Activated naive CD8-positive, alpha-beta T cell treated with anti-CD3 and anti-CD28 coated beads, Interleukin-2, amount 50 U/mL, for 24 hours (primary cell): ENCODE results near the gene GRM7.

ENCODE experiments used
- ATAC-seq: fragments of 150-1000 bp; cut with Tn5 transposase; one replicate; pipeline ENCODE4 v1.10.0; 2021
- DNase-seq: peaks from one replicate; pipeline ENCODE4 v3.0.0; 2021
- H3K27ac Mint-ChIP-seq: one replicate; pipeline ENCODE4 v1.8.0; 2021; ENCODE audit warnings: mild to moderate bottlenecking, mixed read lengths
- H3K27me3 Mint-ChIP-seq: one replicate; pipeline ENCODE4 v1.8.0; 2021; ENCODE audit warnings: mixed read lengths
- H3K36me3 Mint-ChIP-seq: one replicate; pipeline ENCODE4 v1.8.0; 2021; ENCODE audit warnings: low read depth, mixed read lengths
- H3K4me1 Mint-ChIP-seq: one replicate; pipeline ENCODE4 v1.8.0; 2021; ENCODE audit warnings: mixed read lengths
- H3K4me3 Mint-ChIP-seq: one replicate; pipeline ENCODE4 v1.8.0; 2021; ENCODE audit warnings: mild to moderate bottlenecking, moderate library complexity, mixed read lengths
- H3K9me3 Mint-ChIP-seq: one replicate; pipeline ENCODE4 v1.8.0; 2021; ENCODE audit warnings: mixed read lengths

GRM7 gene

DNA sequence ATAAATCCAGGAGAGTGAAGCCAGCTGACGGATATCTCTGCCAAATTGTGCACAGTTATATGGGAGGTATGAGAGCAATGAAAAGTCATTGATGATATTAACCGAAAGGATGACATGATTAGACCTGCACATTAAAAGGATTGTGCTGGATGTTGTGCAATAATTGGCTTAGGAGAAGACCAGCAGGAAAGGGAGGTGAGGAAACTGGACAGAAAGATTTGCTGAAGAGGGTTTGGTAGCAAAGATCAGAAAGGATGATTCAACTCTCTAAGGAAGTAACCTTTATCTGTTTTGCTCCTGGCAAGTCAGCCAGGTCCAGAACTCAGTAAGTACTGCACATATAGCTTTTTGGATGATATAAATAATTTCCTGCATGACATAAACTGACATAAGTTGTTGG lies 704.7 kb downstream of the GRM7 start:
- no peaks in the 10 kb centered on the region for H3K27me3 Mint-ChIP-seq
- no peaks in the 10 kb centered on the region for H3K4me1 Mint-ChIP-seq
- peaks cover 4% of the 10 kb centered on the region for H3K9me3 Mint-ChIP-seq
- H3K36me3 Mint-ChIP-seq: no peaks in the 10 kb centered on the region
- H3K4me3 Mint-ChIP-seq: no peak overlapping the region
- ATAC-seq (no peak), DNase-seq (no peak)
- no peak overlapping the region for H3K27ac Mint-ChIP-seq

DNA sequence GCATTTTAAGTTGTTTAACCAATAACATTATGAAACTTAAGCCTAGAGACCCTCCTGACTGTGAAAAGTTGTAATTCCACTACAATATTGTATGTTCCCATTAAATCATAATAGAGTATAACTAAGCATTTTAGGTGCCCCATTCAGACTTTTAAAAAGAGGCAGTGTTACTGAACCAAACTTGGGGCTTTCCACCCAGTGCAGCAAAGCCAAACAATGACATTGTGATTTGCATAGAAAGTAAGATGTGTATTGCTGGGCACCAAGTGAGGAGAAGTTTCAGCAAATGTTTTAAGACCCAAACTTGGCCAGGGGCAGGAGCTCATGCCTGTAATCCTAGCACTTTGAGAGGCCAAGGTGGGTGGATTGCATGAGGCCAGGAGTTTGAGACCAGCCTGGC lies 706.2 kb downstream of the GRM7 start:
- H3K36me3 Mint-ChIP-seq: no peaks in the 10 kb centered on the region
- H3K4me1 Mint-ChIP-seq: no peaks in the 10 kb centered on the region

DNA sequence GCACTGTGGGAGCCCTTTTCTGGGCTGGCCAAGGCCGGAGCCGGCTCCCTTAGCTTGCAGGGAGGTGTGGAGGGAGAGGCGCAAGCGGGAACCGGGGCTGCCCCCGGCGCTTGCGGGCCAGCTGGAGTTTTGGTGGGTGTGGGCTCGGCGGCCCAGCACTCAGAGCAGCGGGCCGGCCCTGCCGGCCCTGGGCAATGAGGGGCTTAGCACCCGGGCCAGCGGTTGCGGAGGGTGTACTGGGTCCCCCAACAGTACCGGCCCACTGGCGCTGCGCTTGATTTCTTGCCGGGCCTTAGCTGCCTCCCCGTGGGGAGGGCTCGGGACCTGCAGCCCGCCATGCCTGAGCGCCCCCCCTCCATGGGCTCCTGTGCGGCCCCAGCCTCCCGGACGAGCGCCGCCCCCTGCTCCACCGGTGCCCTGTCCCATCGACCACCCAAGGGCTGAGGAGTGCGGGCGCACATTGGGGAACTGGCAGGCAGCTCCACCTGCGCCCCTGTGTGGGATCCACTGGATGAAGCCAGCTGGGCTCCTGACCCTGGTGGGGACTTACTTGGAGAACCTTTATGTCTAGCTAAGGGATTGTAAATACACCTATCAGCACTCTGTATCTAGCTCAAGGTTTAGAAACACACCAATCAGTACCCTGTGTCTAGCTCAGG lies 707.7 kb downstream of the GRM7 start:
- no peaks in the 10 kb centered on the region for H3K36me3 Mint-ChIP-seq

More for the DNA sequence above, 706.2 kb downstream of the GRM7 start:
- Mint-ChIP-seq H3K27ac (no peak overlapping the region), H3K27me3 (no peaks in the 10 kb centered on the region), H3K9me3 (peaks cover 14% of the 10 kb centered on the region), H3K4me3 (no peak overlapping the region)
- no peak for ATAC-seq
- no peak for DNase-seq

DNA sequence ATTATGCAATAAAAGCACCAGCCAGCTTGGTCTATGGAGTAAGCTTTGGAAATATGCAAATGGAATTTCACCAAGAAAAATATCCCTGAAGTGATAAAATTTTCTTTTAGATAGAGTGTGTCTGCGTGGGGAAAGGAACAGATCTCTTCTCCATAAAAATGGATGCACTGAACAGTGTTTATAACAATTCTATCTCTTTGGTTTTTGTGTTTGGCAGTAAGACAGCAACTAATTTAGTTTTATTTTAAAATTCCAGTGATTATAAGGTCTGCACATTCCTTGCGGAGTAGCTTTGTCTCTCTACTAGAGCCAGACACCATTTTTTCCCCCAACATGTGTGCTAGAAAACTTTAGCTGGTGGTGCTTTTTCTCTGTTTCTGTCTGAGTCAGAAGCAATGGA lies 712.4 kb downstream of the GRM7 start:
- Mint-ChIP-seq H3K27me3 (no peaks in the 10 kb centered on the region), H3K4me1 (no peaks in the 10 kb centered on the region), H3K36me3 (no peaks in the 10 kb centered on the region), H3K9me3 (peaks cover 14% of the 10 kb centered on the region), H3K4me3 (no peak overlapping the region), H3K27ac (no peak overlapping the region)
- no peak for DNase-seq
- ATAC-seq: no peak

More for the DNA sequence above, 707.7 kb downstream of the GRM7 start:
- H3K4me3 Mint-ChIP-seq: no peak overlapping the region
- H3K4me1 Mint-ChIP-seq: no peaks in the 10 kb centered on the region
- H3K9me3 Mint-ChIP-seq: peaks cover 14% of the 10 kb centered on the region
- DNase-seq (no peak), ATAC-seq (no peak)
- no peak overlapping the region for H3K27ac Mint-ChIP-seq
- no peaks in the 10 kb centered on the region for H3K27me3 Mint-ChIP-seq

DNA sequence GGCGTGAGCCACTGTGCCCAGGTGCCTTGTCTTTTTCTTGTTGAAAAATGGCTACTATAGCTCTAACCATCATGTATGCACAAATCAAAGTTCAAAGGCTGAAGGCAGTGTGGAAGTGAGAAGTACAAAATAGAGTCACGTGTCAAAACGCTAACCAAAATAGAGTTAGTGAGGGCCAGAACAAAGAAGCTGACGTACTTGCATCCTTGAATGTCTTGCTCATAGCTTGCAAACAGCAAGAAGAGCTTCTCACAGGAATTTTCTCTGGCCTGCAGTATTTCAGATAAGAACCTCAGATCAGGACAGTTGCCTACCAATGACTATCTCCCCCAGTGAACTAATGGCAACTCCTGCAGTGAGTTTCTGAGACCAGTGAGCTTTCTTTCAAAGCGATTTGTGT lies 713.5 kb downstream of the GRM7 start:
- Mint-ChIP-seq H3K4me1 (no peaks in the 10 kb centered on the region), H3K27me3 (no peaks in the 10 kb centered on the region), H3K4me3 (no peak overlapping the region), H3K36me3 (no peaks in the 10 kb centered on the region), H3K9me3 (peaks cover 14% of the 10 kb centered on the region), H3K27ac (no peak overlapping the region)
- no peak for ATAC-seq
- no peak for DNase-seq

DNA sequence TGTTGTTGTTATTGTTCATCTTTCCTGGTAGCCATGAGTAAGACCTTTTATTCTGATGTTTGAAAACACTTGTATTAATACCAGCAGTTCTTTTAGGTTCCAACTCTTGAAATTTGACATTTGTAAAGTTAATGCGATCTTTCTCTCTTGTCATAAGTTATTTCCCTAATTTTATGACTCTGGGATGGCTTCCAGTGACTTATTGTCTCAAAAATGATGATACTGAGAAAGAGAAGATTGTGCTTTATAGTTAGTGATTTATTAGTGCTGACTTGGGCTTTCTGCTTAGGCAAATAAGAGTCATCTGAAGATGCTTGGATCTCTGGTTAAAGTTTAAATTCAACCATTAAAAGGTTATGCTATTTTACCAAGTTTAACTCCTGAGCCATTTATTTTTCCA lies 715.2 kb downstream of the GRM7 start:
- H3K27ac Mint-ChIP-seq: no peak overlapping the region

DNA sequence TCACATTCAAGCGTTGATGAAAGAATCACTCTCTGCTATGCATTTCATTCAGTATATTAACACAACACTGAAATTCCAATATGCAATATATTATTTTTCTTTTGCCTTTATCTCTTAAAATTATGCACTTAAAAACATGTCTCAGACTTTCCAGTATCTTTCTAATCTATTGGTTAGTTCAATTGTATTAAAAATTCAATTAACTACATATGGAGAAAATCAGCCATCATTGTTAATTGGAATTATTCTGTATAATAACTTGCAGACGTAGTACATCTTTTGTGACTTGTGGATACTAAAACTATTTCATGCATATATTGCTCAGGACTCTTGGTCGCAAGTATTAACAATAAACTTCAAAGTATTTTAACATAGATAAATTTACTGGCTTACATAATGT lies 715.6 kb downstream of the GRM7 start:
- Mint-ChIP-seq H3K27me3 (no peaks in the 10 kb centered on the region), H3K4me3 (no peak overlapping the region), H3K4me1 (no peaks in the 10 kb centered on the region), H3K27ac (no peak overlapping the region), H3K9me3 (peaks cover 5% of the 10 kb centered on the region), H3K36me3 (no peaks in the 10 kb centered on the region)
- DNase-seq (no peak), ATAC-seq (no peak)

More for the DNA sequence above, 715.2 kb downstream of the GRM7 start:
- ATAC-seq (no peak), DNase-seq (no peak)
- H3K4me3 Mint-ChIP-seq: no peak overlapping the region
- H3K27me3 Mint-ChIP-seq: no peaks in the 10 kb centered on the region
- H3K9me3 Mint-ChIP-seq: peaks cover 9% of the 10 kb centered on the region
- no peaks in the 10 kb centered on the region for H3K4me1 Mint-ChIP-seq
- H3K36me3 Mint-ChIP-seq: no peaks in the 10 kb centered on the region

DNA sequence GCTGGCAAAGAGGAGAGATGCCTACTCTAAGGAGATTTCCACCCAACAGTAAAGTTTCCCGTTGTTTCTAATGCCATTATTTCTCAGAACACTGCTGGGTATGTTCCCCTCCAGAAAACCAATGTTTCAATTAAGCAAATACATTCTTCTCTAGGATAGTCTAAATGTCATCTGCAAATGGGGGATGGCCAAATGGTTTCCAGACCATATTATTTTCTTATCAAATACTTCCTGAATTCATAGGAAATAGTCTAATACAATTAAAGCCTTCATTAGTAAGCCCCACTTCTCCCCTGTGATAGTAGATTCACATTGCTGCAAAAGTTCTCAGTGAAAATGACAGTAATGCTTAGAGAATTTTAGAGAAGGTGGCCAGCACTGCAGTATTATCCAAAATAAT lies 716.6 kb downstream of the GRM7 start:
- H3K9me3 Mint-ChIP-seq: no peaks in the 10 kb centered on the region
- H3K27ac Mint-ChIP-seq: no peak overlapping the region
- no peak overlapping the region for H3K4me3 Mint-ChIP-seq
- ATAC-seq (no peak), DNase-seq (no peak)
- H3K27me3 Mint-ChIP-seq: no peaks in the 10 kb centered on the region
- no peaks in the 10 kb centered on the region for H3K36me3 Mint-ChIP-seq
- no peaks in the 10 kb centered on the region for H3K4me1 Mint-ChIP-seq

DNA sequence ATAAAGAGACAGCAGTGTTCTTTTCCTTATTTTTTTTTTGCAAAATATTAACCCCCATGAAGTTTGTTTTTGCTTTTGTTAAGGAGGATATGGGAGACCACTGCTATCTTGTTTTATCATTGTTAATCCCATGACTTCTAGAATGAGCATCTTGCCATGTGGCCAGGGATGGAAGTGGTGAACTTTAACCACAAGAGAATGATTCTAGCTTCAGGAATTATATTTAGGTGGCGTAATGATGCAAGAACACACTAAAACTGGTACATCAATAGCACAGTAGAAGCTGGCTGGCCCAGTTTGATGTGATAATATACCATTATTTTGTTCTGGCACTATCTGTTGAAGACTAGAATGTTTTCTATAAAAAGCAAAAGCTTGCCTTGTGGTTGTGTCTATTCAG lies 720.9 kb downstream of the GRM7 start:
- Mint-ChIP-seq H3K4me1 (no peaks in the 10 kb centered on the region), H3K36me3 (no peaks in the 10 kb centered on the region), H3K27ac (no peak overlapping the region), H3K4me3 (no peak overlapping the region), H3K9me3 (no peaks in the 10 kb centered on the region), H3K27me3 (no peaks in the 10 kb centered on the region)
- ATAC-seq (no peak), DNase-seq (no peak)

DNA sequence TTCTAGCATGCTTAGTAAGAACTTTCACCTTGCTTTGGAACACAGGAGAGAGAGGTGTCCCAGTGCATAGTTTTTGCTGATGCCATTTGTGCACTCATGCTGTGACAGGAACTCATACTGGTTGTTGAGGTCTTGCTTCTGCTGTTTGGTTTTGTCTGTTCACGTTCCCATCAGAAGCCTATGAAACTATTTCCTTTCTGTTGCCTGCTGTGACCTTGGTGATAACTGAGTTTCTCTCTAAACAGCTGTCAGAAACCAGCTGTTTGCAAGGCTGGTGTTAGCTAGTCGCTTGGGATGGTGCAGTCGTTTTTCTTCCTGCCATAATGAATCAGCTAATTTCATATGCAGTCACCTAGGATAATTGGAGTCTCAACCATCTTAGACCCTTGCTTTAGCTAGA lies 724.1 kb downstream of the GRM7 start:
- H3K27me3 Mint-ChIP-seq: no peaks in the 10 kb centered on the region
- H3K4me3 Mint-ChIP-seq: no peak overlapping the region
- no peak for DNase-seq
- H3K4me1 Mint-ChIP-seq: no peaks in the 10 kb centered on the region
- ATAC-seq: no peak
- H3K9me3 Mint-ChIP-seq: no peaks in the 10 kb centered on the region
- no peaks in the 10 kb centered on the region for H3K36me3 Mint-ChIP-seq
- H3K27ac Mint-ChIP-seq: no peak overlapping the region

DNA sequence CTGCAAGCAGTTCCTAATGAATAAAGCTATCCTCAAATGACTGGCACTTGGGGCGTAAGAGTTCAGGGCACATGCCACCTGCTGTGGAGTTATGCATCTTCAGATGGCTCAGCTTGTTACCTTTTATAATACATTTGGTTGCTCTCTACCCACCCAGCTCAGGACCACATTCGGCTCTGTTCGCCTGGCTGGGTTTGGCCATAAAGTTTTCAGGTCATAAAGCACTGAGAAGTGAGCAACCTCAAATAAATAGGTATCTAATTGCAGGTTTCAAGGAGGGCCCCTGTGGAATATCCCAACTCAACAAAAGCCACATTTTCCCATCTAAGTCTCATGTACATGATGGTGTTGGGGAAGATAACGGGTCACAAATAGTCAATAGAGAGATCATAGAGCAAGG lies 727.3 kb downstream of the GRM7 start:
- no peak overlapping the region for H3K4me3 Mint-ChIP-seq
- no peaks in the 10 kb centered on the region for H3K9me3 Mint-ChIP-seq
- H3K4me1 Mint-ChIP-seq: no peaks in the 10 kb centered on the region
- H3K27ac Mint-ChIP-seq: no peak overlapping the region
- DNase-seq (no peak), ATAC-seq (no peak)
- no peaks in the 10 kb centered on the region for H3K27me3 Mint-ChIP-seq
- no peaks in the 10 kb centered on the region for H3K36me3 Mint-ChIP-seq

DNA sequence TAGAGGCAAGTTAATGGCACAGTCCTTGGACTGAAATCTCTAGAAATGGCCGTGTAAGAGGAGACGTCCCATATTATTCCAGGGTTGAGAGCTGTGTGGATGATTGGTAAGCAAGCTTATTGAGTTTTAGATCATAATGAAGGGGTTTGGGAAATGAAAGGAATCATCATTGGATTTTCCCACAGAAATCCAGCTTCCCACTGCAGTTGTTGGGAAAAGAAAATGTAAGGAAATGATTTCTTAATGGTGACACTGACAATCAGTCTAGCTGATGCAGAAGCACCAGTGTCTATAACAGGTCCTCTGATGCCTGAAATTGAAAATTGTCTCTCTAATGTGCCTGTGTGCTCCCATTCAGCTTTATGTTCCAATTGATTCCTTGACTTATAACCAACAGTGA lies 728.6 kb downstream of the GRM7 start:
- H3K36me3 Mint-ChIP-seq: no peaks in the 10 kb centered on the region
- no peak overlapping the region for H3K4me3 Mint-ChIP-seq
- H3K4me1 Mint-ChIP-seq: no peaks in the 10 kb centered on the region
- DNase-seq (no peak), ATAC-seq (no peak)
- H3K27me3 Mint-ChIP-seq: no peaks in the 10 kb centered on the region
- H3K9me3 Mint-ChIP-seq: no peaks in the 10 kb centered on the region
- no peak overlapping the region for H3K27ac Mint-ChIP-seq

DNA sequence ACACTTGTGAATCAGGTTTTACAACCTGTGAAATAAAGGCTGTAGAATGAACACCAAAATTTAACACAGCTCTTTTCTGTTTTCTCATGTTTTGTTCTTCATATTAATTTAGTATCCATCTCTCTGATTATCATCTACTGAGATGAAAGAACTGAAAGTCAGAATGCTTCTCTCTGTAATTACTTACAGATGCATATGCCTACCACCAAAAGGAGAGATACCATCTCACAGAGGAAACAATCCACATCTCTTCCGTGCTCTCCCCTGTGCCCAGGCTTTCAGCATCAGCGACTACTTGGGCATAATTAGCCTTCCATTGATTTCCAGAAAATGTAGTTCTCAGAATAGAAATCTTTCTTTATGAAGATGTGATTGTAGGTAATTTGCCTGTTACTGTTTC lies 741.4 kb downstream of the GRM7 start:
- no peak for DNase-seq
- Mint-ChIP-seq H3K27ac (no peak overlapping the region), H3K36me3 (no peaks in the 10 kb centered on the region), H3K9me3 (no peaks in the 10 kb centered on the region), H3K27me3 (no peaks in the 10 kb centered on the region), H3K4me3 (no peak overlapping the region), H3K4me1 (no peaks in the 10 kb centered on the region)
- no peak for ATAC-seq

DNA sequence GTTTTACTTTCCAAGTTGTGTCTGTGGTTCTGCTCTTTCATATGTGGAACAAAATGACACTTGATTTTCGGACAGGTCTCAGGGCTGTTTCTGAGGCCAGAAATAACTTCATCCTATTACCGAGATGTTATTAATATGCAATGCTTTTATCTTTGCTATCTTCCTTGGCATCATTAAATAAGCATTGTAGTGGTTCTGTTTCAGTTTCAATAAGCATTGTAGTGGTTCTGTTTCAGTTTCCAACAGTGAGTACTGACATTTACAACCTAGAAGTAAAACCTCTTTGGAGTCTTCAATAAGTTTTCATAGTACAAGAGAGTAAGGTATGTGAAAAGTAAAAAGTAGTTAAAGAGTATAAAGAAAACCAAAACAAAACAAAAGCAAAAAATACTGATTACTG lies 746.2 kb downstream of the GRM7 start:
- DNase-seq (no peak), ATAC-seq (no peak)
- Mint-ChIP-seq H3K9me3 (no peaks in the 10 kb centered on the region), H3K27me3 (peaks cover 2% of the 10 kb centered on the region), H3K36me3 (no peaks in the 10 kb centered on the region), H3K4me1 (no peaks in the 10 kb centered on the region), H3K4me3 (no peak overlapping the region), H3K27ac (no peak overlapping the region)

DNA sequence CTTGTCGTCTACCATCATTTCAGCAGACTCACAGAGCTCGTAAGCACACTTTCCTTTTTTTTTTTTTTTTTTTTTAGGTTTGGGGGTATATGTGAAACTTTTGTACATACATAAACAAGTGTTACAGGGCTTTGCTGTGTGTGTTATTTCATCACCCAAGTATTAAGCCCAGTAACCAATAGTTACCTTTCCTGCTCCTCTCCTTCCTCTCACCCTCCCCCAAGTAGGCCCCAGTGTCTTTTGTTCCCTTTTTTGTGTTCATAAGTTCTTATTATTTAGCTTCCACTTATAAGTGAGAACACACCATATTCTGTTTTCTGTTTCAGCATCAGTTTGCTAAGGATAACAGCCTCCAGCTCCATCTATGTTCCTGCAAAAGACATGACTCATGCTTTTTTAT lies 746.8 kb downstream of the GRM7 start:
- Mint-ChIP-seq H3K4me3 (no peak overlapping the region), H3K36me3 (no peaks in the 10 kb centered on the region), H3K27ac (no peak overlapping the region), H3K4me1 (no peaks in the 10 kb centered on the region), H3K9me3 (no peaks in the 10 kb centered on the region), H3K27me3 (peaks cover 2% of the 10 kb centered on the region)
- ATAC-seq (no peak), DNase-seq (no peak)

DNA sequence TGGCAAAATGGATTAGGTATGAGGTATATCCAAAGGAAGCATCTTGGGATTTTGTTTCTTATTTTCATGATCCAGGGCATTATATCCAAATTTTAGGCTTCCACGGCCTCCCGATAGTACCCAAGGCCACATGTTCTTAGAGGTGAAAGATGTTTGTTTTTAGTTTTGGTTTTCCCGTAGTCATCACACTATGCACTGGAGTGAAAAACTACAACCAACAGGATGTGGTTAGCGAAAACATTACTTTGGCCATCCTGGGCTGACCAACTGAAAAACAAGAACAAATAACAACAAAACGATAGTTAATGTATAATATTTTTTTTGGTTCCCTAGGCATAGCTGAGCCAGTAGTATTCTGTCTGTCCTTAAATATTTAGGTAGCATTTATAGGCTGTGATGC lies 749.7 kb downstream of the GRM7 start:
- Mint-ChIP-seq H3K27me3 (peaks cover 2% of the 10 kb centered on the region), H3K4me3 (no peak overlapping the region), H3K4me1 (no peaks in the 10 kb centered on the region), H3K27ac (no peak overlapping the region), H3K36me3 (no peaks in the 10 kb centered on the region), H3K9me3 (no peaks in the 10 kb centered on the region)
- DNase-seq (no peak), ATAC-seq (no peak)
